CD4-positive, alpha-beta T cell treated with Interleukin-21 for 1 hour (primary cell): ENCODE results near the gene RIPOR1.
"Not testable (repeated sequence)": the region's sequence is repeated elsewhere in the genome, so short reads cannot be mapped to it uniquely, and the experiment has no call there.

ENCODE experiments used
- DNase-seq: peaks from one replicate; pipeline ENCODE4 v3.0.0-alpha.2; 2020

The RIPOR1 gene

GRCh38 chr16:67517661-67518423, 10.8 kb upstream of the RIPOR1 start:
- no peak for DNase-seq

DNA sequence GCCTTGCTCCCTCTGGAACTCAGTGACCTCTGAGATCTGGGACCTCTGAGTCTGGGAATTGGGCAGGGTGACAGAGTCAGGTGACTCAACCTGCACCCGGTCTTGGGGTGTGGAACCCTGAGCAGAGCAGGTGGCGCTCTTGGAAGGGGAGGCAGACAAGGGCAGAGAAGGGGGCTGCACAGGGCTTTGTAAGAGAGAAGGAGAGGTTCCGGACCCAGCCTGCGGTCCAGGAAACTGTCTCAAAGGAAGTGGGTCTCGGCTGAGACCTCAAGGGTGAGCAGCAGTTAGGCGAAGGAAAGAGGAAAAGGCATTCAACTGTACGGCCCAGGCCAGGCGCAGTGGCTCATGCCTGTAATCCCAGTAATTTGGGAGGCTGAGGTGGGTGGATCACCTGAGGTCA, 10.0 kb upstream of the RIPOR1 start:
- DNase-seq = no peak

DNA sequence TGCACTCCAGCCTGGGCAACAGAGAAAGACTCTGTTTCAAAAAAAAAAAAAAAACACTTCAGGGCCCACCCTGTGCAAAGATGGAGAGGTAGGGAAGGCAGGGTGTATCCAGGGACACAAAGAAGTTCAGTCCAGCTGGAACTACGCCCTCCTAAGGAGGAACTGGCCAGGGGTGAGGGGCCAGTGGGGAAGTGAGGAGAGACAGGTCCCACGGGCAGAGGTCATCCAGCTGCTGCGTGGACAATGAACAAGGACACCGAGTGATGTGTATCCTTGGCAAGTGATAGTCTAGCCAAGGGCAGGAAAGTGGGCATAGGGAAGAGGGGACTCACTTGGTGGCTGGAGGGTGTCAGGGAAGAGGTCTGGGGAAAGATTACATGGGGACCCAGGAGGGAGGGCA, 9.4 kb upstream of the RIPOR1 start:
- no peak for DNase-seq

GRCh38 chr16:67521095-67521804, 7.4 kb upstream of the RIPOR1 start:
- DNase-seq = peak; percentile 98

GRCh38 chr16:67525176-67525860, 3.3 kb upstream of the RIPOR1 start:
- DNase-seq = no peak

DNA sequence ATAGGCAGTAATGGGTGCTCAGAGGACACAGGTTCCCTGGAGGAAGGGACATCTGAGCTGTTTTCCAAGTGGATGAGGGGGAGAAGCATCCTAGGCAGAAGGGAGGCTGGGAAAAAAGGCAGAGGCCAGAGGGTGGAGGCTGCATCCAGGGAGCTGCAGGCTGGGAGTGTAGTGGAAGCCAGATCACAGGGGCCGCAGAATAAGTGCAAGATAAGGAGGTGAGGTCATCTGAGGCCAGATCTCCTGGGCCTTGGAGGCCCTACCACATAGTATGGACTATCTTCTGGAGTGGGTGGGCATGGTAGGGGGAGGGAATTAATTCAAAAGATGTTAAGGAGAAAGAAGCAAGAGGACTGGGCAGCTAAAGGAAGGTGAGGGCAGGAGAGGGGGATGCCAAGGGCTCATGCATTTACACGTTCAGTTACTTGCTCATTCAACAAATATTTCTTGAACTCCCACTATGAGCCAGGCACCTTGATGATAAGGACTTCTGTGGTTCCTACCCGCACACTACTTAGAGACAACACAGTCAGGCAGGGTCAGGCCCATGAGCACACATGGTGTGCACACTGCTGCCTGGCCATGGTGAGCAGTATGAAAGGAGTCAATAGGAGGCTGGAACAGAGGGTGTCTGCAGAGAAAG, 2.4 kb upstream of the RIPOR1 start:
- DNase-seq = no peak

DNA sequence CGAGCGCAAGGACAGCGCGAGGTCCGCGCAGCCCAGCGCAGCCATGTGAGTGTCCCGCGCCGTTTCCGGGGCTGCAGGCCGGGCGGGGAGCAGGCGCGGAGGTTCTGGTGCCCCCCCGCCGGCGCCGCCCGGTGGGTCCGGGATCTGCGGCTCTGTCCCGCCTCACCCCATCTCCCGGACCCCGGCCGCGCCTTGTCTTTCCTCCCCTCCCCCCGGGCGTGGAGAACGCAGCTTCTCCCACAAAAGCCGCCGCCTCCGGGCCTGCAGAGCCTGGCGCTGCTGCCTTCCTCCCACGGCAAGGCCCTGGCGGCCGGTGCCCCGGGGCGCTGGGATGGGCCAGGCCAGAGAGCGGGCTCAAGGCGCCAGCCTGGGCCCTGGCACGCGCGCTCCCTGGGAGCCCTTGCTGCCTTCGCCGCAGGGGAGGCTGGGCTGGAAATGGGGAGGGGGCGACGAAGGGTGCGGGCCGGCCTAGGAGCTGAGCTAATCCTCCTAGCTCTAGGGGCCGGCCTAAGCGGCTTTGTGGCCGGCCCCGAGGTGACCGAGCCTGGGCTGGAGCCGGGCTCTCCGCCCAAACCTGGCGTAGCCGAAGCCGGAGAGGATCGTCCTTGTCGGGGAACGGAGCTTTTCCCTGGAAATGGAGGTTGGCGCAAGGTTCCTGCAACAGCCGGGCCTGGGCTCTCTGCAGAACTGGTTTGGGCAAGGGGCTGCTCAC, 397 bp downstream of the RIPOR1 start:
- no peak for DNase-seq

GRCh38 chr16:67529582-67530012, 968 bp downstream of the RIPOR1 start:
- DNase-seq = no peak

DNA sequence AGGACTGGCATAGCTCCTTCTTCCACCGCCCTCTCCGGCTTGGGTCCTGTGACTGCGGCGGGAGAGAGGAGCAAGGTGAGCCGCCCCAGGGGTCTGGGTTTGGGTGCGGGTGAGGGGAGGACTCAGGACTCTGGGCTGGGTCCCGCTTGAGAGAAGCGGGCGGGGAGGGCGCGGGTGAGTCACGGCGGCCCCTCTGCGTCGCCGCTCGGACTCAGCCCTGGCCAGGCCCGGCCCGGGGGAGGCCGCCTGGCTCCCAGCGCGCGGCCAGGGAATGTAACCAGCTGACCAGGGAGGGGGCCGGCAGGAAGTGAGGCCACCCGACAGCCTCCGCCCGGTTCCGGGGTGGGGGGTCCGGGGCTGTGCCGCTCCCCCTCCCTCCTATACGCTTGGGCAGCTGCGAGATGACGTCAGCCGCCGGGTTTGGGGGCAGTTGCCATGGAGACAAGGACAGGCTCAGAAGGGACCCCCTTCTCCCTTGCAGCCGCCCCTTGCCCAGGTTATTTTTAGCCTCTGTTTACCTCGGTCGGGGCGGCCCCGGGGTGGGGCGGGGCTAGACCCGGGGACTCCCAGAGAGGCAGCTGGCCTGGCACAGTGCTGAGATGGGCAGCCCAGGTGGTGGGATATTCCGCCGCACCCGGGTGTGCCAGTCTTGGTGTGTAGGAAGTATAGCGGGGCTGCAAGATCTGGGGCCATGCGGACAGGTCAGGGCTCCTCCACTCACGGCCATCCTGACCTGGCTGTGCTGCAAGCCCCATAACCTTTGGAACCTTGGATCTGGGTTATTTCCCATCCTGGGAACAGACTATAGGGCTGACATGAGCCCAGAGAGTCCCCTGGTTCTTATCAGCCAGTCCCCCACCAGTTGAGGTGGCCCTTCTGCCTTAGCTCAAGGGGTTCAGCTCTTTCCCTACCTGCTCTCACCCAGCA, 1.6 kb downstream of the RIPOR1 start:
- peak; percentile 60 for DNase-seq

DNA sequence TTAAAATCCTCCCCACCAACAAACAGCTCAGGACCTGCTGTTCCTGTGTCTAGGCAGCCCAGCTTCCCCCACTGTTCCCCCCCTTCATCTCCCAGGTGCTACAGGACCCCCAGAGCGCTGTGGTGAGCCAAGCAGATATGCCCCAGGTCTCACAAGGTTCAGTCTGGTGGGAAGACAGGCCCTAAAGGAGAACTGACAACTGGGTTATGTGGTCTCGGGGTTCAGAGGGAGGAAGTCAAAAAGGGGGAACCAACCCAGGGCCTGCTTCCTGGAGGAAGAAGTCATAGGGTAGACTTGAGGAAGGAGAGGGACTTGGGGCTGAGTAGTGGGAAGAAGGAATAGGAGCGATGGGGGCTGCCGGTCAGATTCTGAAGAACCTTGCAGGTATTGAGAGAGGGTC, 2.6 kb downstream of the RIPOR1 start:
- no peak for DNase-seq

- no peak for DNase-seq
Observed at GRCh38 chr16:67533024-67533560, 4.5 kb downstream of the RIPOR1 start.

GRCh38 chr16:67533987-67534386, 5.4 kb downstream of the RIPOR1 start:
- not testable (repeated sequence) for DNase-seq

DNA sequence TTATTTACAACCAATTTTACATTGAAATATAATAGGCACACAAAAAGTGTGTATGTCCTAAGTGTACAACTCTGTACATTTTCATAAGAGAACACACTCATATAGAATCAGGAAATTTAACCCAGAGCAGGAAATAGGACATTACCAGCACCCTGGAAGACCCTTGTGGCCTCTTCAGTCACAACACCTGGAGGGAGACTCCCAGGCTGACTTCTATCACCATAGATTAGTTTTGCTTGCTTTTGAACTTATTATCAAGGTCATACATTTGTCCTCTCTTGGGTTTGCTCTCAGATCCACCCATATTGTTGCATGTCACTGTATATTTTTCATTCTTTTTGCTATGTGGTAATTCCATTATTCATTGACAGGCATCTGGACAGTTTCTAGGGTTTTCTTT, 5.8 kb downstream of the RIPOR1 start:
- no peak for DNase-seq

DNA sequence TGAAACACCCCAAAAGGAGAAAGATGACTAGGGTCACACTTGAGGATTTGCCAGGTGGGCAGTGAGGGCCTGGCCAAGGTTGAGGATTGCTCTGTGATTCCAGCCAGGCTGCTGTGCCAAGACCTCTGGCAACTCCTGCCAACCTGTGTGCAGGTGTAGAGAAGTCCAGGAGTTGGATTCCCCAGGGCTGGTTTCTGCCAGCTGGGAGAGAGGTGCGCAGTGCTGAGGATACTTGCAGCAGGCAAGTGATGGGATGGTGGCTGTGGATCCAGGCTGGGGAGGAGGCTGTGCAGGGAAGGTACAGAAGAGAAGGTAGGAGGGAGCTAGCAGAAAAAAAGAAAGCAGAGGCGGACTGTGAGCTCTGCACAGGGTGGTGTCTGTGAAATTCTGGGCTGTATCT, 6.6 kb downstream of the RIPOR1 start:
- no peak for DNase-seq

- peak; percentile 59 for DNase-seq
Observed at GRCh38 chr16:67537270-67537635, 8.6 kb downstream of the RIPOR1 start.

- peak; percentile 87 for DNase-seq
Observed at GRCh38 chr16:67537636-67538591, 9.3 kb downstream of the RIPOR1 start.

DNA sequence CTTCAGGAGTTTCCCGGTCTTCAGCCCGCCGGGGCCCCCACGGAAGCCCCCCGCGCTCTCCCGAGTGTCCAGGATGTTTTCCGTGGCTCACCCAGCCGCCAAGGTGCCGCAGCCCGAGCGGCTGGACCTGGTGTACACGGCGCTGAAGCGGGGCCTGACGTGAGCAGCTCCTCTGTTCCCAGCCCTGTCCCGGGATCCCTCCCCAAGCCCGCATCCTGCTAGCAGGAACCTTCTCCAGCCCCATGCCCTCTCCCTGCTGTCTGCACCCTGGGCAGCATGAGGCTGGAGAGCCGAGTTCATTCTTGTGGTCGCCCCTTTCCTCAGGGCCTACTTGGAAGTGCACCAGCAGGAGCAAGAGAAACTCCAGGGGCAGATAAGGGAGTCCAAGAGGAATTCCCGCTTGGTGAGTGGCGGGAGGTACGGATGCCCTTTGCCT, 10.1 kb downstream of the RIPOR1 start:
- DNase-seq = no peak

GRCh38 chr16:67539271-67539670, 10.6 kb downstream of the RIPOR1 start:
- no peak for DNase-seq

GRCh38 chr16:67539691-67540635, 11.3 kb downstream of the RIPOR1 start:
- DNase-seq = no peak
